Stimulated activated CD8-positive, alpha-beta memory T cell treated with anti-CD3 and anti-CD28 coated beads, Interleukin-12 subunit alpha, Interleukin-12 subunit beta, amount 100 ng/mL, for 24 hours (primary cell): ENCODE measurements around the gene CHRNG.

ENCODE experiments used
- DNase-seq: peaks from one replicate; pipeline ENCODE4 v3.0.0-alpha.2; 2020; ENCODE audit errors: extremely low read depth

The CHRNG gene

GRCh38 chr2:232505856-232506255, 33.6 kb upstream of the CHRNG start:
- DNase-seq = no peak

- no peak for DNase-seq
Measured at GRCh38 chr2:232506709-232507108, 32.8 kb upstream of the CHRNG start.

- no peak for DNase-seq
Measured at GRCh38 chr2:232508251-232508650, 31.2 kb upstream of the CHRNG start.

- no peak for DNase-seq
Measured at GRCh38 chr2:232511336-232511890, 28.1 kb upstream of the CHRNG start.

- DNase-seq = no peak
Measured at GRCh38 chr2:232512602-232513001, 26.9 kb upstream of the CHRNG start.

- DNase-seq = no peak
Measured at GRCh38 chr2:232513353-232513752, 26.1 kb upstream of the CHRNG start.

GRCh38 chr2:232515639-232516038, 23.9 kb upstream of the CHRNG start:
- no peak for DNase-seq

GRCh38 chr2:232516551-232516950, 22.9 kb upstream of the CHRNG start:
- DNase-seq = no peak

- DNase-seq = no peak
Measured at GRCh38 chr2:232518844-232519243, 20.6 kb upstream of the CHRNG start.

GRCh38 chr2:232519581-232520438, 19.7 kb upstream of the CHRNG start, which contains the start of gene PRSS56:
TSS of gene PRSS56 (plus strand) at chr2:232520388. CDS start at chr2:232520599, 211 bp downstream.
- DNase-seq = no peak

- no peak for DNase-seq
Measured at GRCh38 chr2:232520489-232520888, 19.0 kb upstream of the CHRNG start.

- no peak for DNase-seq
Measured at GRCh38 chr2:232521098-232521497, 18.4 kb upstream of the CHRNG start.

- peak; percentile 22 for DNase-seq
Measured at GRCh38 chr2:232521959-232522622, 17.4 kb upstream of the CHRNG start.

GRCh38 chr2:232522623-232523401, 16.7 kb upstream of the CHRNG start:
- no peak for DNase-seq

GRCh38 chr2:232523402-232523681, 16.1 kb upstream of the CHRNG start:
- no peak for DNase-seq

- no peak for DNase-seq
Measured at GRCh38 chr2:232523682-232524597, 15.6 kb upstream of the CHRNG start.

GRCh38 chr2:232524771-232525170, 14.7 kb upstream of the CHRNG start:
- DNase-seq = no peak

- no peak for DNase-seq
Measured at GRCh38 chr2:232525199-232525598, 14.3 kb upstream of the CHRNG start.

GRCh38 chr2:232525791-232526371, 13.6 kb upstream of the CHRNG start, which contains the start of gene CHRND:
TSS of gene CHRND (plus strand) at chr2:232526160. CDS start at chr2:232526216, 56 bp downstream.
- no peak for DNase-seq

GRCh38 chr2:232526372-232526941, 13.0 kb upstream of the CHRNG start:
- no peak for DNase-seq
